ENCODE measurements around the gene CGB8. TPM values are rescaled to one million over a fixed set of nuclear protein-coding genes. Genes with fewer than 3 reads are reported as not detected.

The CGB8 gene
- total RNA-seq, 1 experiment from 2014 or later, result 0.34 TPM

- Histone ChIP-seq H4K20me1 (ENCODE audit: insufficient read depth) (no peaks in the 10 kb centered on the region), H3K27ac (ENCODE audit: low read depth, low read length) (no peak overlapping the region), H3K79me2 (ENCODE audit: insufficient read depth, low read length) (no peaks in the 10 kb centered on the region), H3K27me3 (ENCODE audit: insufficient read depth, low read length) (no peaks in the 10 kb centered on the region), H3K4me2 (ENCODE audit: low read length) (no peak overlapping the region), H3K4me1 (ENCODE audit: control insufficient read depth in 1 of 2, insufficient read depth in 2 of 2, low read length in 2 of 2) (peaks cover 21 to 43% of the 10 kb centered on the region in 2 experiments), H3K9ac (ENCODE audit: low read length) (no peak overlapping the region), H3K9me2 (ENCODE audit: insufficient read depth) (no peaks in the 10 kb centered on the region), H2AFZ (ENCODE audit: low read depth, low read length, poor library complexity, severe bottlenecking) (no peak overlapping the region), H3K4me3 (replicated peaks in 1 of 2; ENCODE audit: low read depth in 1 of 2, low read length in 2 of 2) (no peak overlapping the region), H3K36me3 (ENCODE audit: control insufficient read depth in 1 of 2, insufficient read depth in 2 of 2, low read length in 2 of 2) (peaks cover 18 to 21% of the 10 kb centered on the region in 2 experiments), H3K9me3 (ENCODE audit: control insufficient read depth in 1 of 2, insufficient read depth in 1 of 2, low read depth in 1 of 2, low read length in 2 of 2) (no peaks in the 10 kb centered on the region)
- no peak for ATAC-seq
- TF ChIP-seq JUND (IDR thresholded peaks at IDR 0.05), result no peak
- TF ChIP-seq ZBTB33 (IDR thresholded peaks at IDR 0.05; ENCODE audit: extremely low read depth, insufficient replicate concordance, low read length), result no peak
- no peak for TF ChIP-seq SIN3A (IDR thresholded peaks at IDR 0.05; ENCODE audit: low read depth)
- no peak for TF ChIP-seq TCF7L2 (IDR thresholded peaks at IDR 0.05; ENCODE audit: borderline replicate concordance, extremely low read depth, insufficient read depth, insufficient read length)
- no peak for TF ChIP-seq ZFX (IDR thresholded peaks at IDR 0.05)
- no peak for TF ChIP-seq EZH2 (IDR thresholded peaks at IDR 0.05)
- no peak for TF ChIP-seq ZNF274 (IDR thresholded peaks at IDR 0.05; ENCODE audit: low read depth, low read length)
- TF ChIP-seq MAX (IDR thresholded peaks at IDR 0.05), result no peak
- no peak for TF ChIP-seq YY1 (IDR thresholded peaks at IDR 0.05; ENCODE audit: extremely low read depth, insufficient replicate concordance, low read depth, low read length)
- TF ChIP-seq CTCF (IDR thresholded peaks at IDR 0.05 in 2 of 3, conservative IDR thresholded peaks at IDR 0.05 in 1 of 3; ENCODE audit: borderline replicate concordance in 1 of 3, insufficient read depth in 1 of 3, low read depth in 2 of 3, low read length in 2 of 3), result no peak
- no peak for TF ChIP-seq REST (IDR thresholded peaks at IDR 0.05; ENCODE audit: low read depth)
- no peak for TF ChIP-seq EGR1 (IDR thresholded peaks at IDR 0.05; ENCODE audit: low read depth)
- no peak for TF ChIP-seq ATF3 (IDR thresholded peaks at IDR 0.05)
- TF ChIP-seq POLR2A (IDR thresholded peaks at IDR 0.05; ENCODE audit: borderline replicate concordance, extremely low read depth, insufficient read depth, insufficient read length), result no peak
- no peak for TF ChIP-seq ELF1 (IDR thresholded peaks at IDR 0.05; ENCODE audit: borderline replicate concordance, low read depth)
- no peak for TF ChIP-seq CBX3 (IDR thresholded peaks at IDR 0.05; ENCODE audit: low read depth)
- TF ChIP-seq SP1 (IDR thresholded peaks at IDR 0.05; ENCODE audit: low read depth), result no peak
- CTCF ChIA-PET, result no interaction called here
- BruUV-seq (replicated peaks), result no TSS peak
- RAD21 ChIA-PET (ENCODE audit: low non-redundant PET in 1 of 2, low total read pairs in 2 of 2, uncharacterized antibody in 2 of 2, unreplicated experiment in 2 of 2), result no interaction called here
- intact Hi-C loops (cut with micrococcal nuclease), result no loop called here
- no peak for DNase-seq (ENCODE audit: low read depth, low spot score)
- POLR2A ChIA-PET, result no interaction called here
Measured at GRCh38 chr19:49016067-49016839, 32.7 kb downstream of the CGB8 start.
